ENCODE measurements around the gene HACL1. TPM values are rescaled to one million over a fixed set of nuclear protein-coding genes. Genes with fewer than 3 reads are reported as not detected.
"Not testable (repeated sequence)": the region's sequence is repeated elsewhere in the genome, so short reads cannot be mapped to it uniquely, and the experiment has no call there.

HACL1 gene
- total RNA-seq, 1 donor from 2014 or later = 28.4 TPM

DNA sequence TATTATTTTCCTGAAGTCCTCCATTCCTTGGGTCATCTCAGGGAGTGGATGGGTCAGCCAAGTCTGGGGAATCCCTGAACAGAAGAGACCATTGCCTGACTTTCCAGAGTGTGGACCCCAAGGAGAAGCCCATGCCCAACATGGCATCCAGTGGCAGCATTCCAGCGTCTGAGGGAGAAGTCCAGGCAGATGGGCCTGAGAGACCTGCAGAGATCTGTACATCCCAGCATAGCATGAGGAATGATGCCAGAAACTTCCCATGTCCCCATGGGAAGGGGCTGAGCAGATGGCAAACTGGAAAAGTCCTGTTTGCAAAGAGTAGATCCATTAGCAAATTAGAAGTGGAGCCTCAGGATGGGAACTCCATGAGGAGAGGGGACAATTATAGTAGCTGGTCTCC lies 62.3 kb downstream of the HACL1 start:
- Mint-ChIP-seq H3K4me1 (no peaks in the 10 kb centered on the region), H3K9me3 (no peaks in the 10 kb centered on the region), H3K27me3 (no peaks in the 10 kb centered on the region), H3K4me3 (no peak overlapping the region), H3K27ac (no peak overlapping the region), H3K36me3 (ENCODE audit: low read depth) (no peaks in the 10 kb centered on the region)
- ChIA-PET CTCF (no interaction called here), POLR2A (no interaction called here)
- no peak for DNase-seq
- TF ChIP-seq CTCF (IDR thresholded peaks at IDR 0.05) = no peak
- intact Hi-C loops (cut with micrococcal nuclease) = no loop called here
- no peak for ATAC-seq (ENCODE audit: low read depth)

DNA sequence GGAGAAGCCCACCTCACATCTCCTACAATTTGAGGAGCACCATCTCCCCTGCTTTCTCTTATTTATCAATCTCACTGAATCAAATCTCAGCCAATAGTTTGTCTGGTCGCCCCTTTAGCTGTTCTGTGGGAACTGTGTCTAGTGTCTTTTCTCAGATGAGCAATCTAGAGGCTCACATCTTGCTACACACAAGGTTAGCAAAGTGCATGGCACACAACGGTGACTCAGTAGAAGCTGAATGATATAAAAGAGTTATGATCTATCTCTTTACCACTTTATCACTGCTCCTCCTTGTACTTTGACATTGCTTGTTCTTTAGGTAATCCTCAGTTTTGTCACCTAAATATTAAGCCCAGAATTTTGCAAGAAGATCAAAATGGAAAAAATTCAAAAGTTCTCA lies 63.0 kb downstream of the HACL1 start:
- POLR2A ChIA-PET = no interaction called here
- no peak for TF ChIP-seq CTCF (IDR thresholded peaks at IDR 0.05)
- no peak overlapping the region for H3K27ac Mint-ChIP-seq
- no peaks in the 10 kb centered on the region for H3K4me1 Mint-ChIP-seq
- no peaks in the 10 kb centered on the region for H3K9me3 Mint-ChIP-seq
- CTCF ChIA-PET = no interaction called here
- DNase-seq (no peak), ATAC-seq (ENCODE audit: low read depth) (no peak)
- intact Hi-C loops (cut with micrococcal nuclease) = no loop called here
- H3K36me3 Mint-ChIP-seq (ENCODE audit: low read depth) = no peaks in the 10 kb centered on the region
- no peaks in the 10 kb centered on the region for H3K27me3 Mint-ChIP-seq
- H3K4me3 Mint-ChIP-seq = no peak overlapping the region

GRCh38 chr3:15536856-15537255 lies 64.5 kb downstream of the HACL1 start:
- no peak overlapping the region for H3K4me3 Mint-ChIP-seq
- intact Hi-C loops (cut with micrococcal nuclease) = no loop called here
- ChIA-PET POLR2A (no interaction called here), CTCF (no interaction called here)
- H3K9me3 Mint-ChIP-seq = no peaks in the 10 kb centered on the region
- no peaks in the 10 kb centered on the region for H3K4me1 Mint-ChIP-seq
- no peak overlapping the region for H3K27ac Mint-ChIP-seq
- no peaks in the 10 kb centered on the region for H3K36me3 Mint-ChIP-seq (ENCODE audit: low read depth)
- no peak for TF ChIP-seq CTCF (IDR thresholded peaks at IDR 0.05)
- ATAC-seq (ENCODE audit: low read depth) (no peak), DNase-seq (no peak)
- H3K27me3 Mint-ChIP-seq = no peaks in the 10 kb centered on the region

GRCh38 chr3:15535732-15536131 lies 65.6 kb downstream of the HACL1 start:
- no peak overlapping the region for H3K4me3 Mint-ChIP-seq
- no peak for TF ChIP-seq CTCF (IDR thresholded peaks at IDR 0.05)
- H3K36me3 Mint-ChIP-seq (ENCODE audit: low read depth) = no peaks in the 10 kb centered on the region
- ChIA-PET POLR2A (no interaction called here), CTCF (no interaction called here)
- ATAC-seq (ENCODE audit: low read depth) (no peak), DNase-seq (no peak)
- H3K27ac Mint-ChIP-seq = no peak overlapping the region
- no peaks in the 10 kb centered on the region for H3K27me3 Mint-ChIP-seq
- intact Hi-C loops (cut with micrococcal nuclease) = no loop called here
- no peaks in the 10 kb centered on the region for H3K4me1 Mint-ChIP-seq
- H3K9me3 Mint-ChIP-seq = no peaks in the 10 kb centered on the region

- POLR2A ChIA-PET; ATAC-seq (ENCODE audit: low read depth); H3K27ac Mint-ChIP-seq; H3K36me3 Mint-ChIP-seq (ENCODE audit: low read depth); H3K27me3 Mint-ChIP-seq; DNase-seq; H3K9me3 Mint-ChIP-seq; CTCF ChIA-PET; intact Hi-C loops (cut with micrococcal nuclease); H3K4me3 Mint-ChIP-seq; H3K4me1 Mint-ChIP-seq: not testable (repeated sequence)
These were observed 68.8 kb downstream of the HACL1 start for GRCh38 chr3:15532614-15533013.

DNA sequence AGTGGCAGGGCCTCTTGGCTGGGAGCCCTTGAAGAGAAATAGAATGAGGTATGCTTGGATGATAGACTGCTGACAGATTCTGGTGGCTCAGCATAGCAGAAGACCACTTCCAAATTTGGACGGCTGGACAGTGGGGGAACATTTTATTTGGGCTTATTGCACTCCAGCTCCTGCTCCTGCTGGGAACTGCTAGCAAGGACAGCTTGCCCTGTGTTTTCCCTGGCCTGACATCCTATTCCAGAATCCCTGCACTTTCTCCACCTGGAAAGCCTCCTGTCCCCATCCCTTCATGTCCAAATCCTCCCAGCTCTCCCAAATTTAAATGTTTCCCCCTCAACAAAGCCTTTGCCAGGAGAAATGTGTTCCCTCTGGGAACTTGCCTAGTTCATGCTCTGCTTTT lies 70.0 kb downstream of the HACL1 start:
- intact Hi-C loops (cut with micrococcal nuclease) = no loop called here
- ATAC-seq (ENCODE audit: low read depth) (no peak), DNase-seq (no peak)
- no peaks in the 10 kb centered on the region for H3K4me1 Mint-ChIP-seq
- no peak overlapping the region for H3K27ac Mint-ChIP-seq
- no peaks in the 10 kb centered on the region for H3K36me3 Mint-ChIP-seq (ENCODE audit: low read depth)
- no peak for TF ChIP-seq CTCF (IDR thresholded peaks at IDR 0.05)
- no peaks in the 10 kb centered on the region for H3K9me3 Mint-ChIP-seq
- H3K27me3 Mint-ChIP-seq = no peaks in the 10 kb centered on the region
- H3K4me3 Mint-ChIP-seq = no peak overlapping the region
- CTCF ChIA-PET = no interaction called here
- POLR2A ChIA-PET = no interaction called here
